Measurements from ENCODE around the gene FKBP7. TPM values are rescaled to one million over a fixed set of nuclear protein-coding genes. Genes with fewer than 3 reads are reported as not detected.
A peak's percentile ranks its signal among the peaks of the same experiment; 100 is the strongest.

FKBP7 gene
- total and polyA plus RNA-seq, 2 of the 13 experiments (the other 11 are each of a cell fraction or from before 2014, with no cell fraction given): 12.4 to 14.8 TPM

GRCh38 chr2:178480227-178481181 lies 2.1 kb upstream of the FKBP7 start, which contains the start of gene PLEKHA3 (continued):
- TF ChIP-seq SMAD9 (CRISPR knock-in tag; IDR thresholded peaks at IDR 0.05) (no peak), FLYWCH1 (CRISPR knock-in tag; IDR thresholded peaks at IDR 0.05) (no peak), TAF1 (CRISPR knock-in tag; IDR thresholded peaks at IDR 0.05) (peak; percentile 69), ZNF607 (CRISPR knock-in tag; IDR thresholded peaks at IDR 0.05; ENCODE audit: borderline replicate concordance) (0 out of 2 replicates have a peak, but pooled peaks have one; percentile 44), ZNF878 (CRISPR knock-in tag; IDR thresholded peaks at IDR 0.05) (peak; percentile 88; the same call in 1 of the 2 replicates), ZFP36L1 (CRISPR knock-in tag; IDR thresholded peaks at IDR 0.05) (0 out of 2 replicates have a peak, but pooled peaks have one; percentile 40), ZNF747 (CRISPR knock-in tag; IDR thresholded peaks at IDR 0.05; ENCODE audit: borderline replicate concordance) (no peak), YY1 (IDR thresholded peaks at IDR 0.05; ENCODE audit: insufficient read depth, insufficient replicate concordance, low read depth, low read length) (peak; percentile 44), SP5 (CRISPR knock-in tag; IDR thresholded peaks at IDR 0.05; ENCODE audit: borderline replicate concordance, low read depth) (peak; percentile 78), MXD3 (CRISPR knock-in tag; IDR thresholded peaks at IDR 0.05) (no peak), ZNF710 (CRISPR knock-in tag; IDR thresholded peaks at IDR 0.05; ENCODE audit: borderline replicate concordance) (peak; percentile 69; the same call in 1 of the 2 replicates), E2F5 (CRISPR knock-in tag; conservative IDR thresholded peaks at IDR 0.05) (no peak), SOX5 (CRISPR knock-in tag; IDR thresholded peaks at IDR 0.05; ENCODE audit: borderline replicate concordance) (no peak; the same call in 1 of the 2 replicates), ZNF451 (CRISPR knock-in tag; IDR thresholded peaks at IDR 0.05) (peak; percentile 74; the same call in 1 of the 2 replicates), ZNF577 (CRISPR knock-in tag; IDR thresholded peaks at IDR 0.05; ENCODE audit: borderline replicate concordance, low read depth) (no peak), ZNF766 (CRISPR knock-in tag; IDR thresholded peaks at IDR 0.05; ENCODE audit: borderline replicate concordance) (peak; percentile 72; the same call in 1 of the 2 replicates), ZNF598 (CRISPR knock-in tag; IDR thresholded peaks at IDR 0.05; ENCODE audit: borderline replicate concordance) (no peak), MIER3 (CRISPR knock-in tag; IDR thresholded peaks at IDR 0.05; ENCODE audit: borderline replicate concordance) (no peak), RFXAP (CRISPR knock-in tag; IDR thresholded peaks at IDR 0.05; ENCODE audit: borderline replicate concordance) (peak; percentile 71), ZNF275 (CRISPR knock-in tag; IDR thresholded peaks at IDR 0.05; ENCODE audit: borderline replicate concordance) (peak; percentile 89; the same call in 1 of the 2 replicates), PHF20 (CRISPR knock-in tag; IDR thresholded peaks at IDR 0.05) (peak; percentile 41; the same call in 1 of the 2 replicates), ZNF740 (CRISPR knock-in tag; IDR thresholded peaks at IDR 0.05) (peak; percentile 34; the same call in 1 of the 2 replicates)
